AG04449 (cell line): ENCODE data around the gene ZNF668.

ENCODE experiments used
- CTCF ChIA-PET: fragments of 350-600 bp; formaldehyde crosslinking; extraction: SDS; loops from one replicate; lab custom pipeline; 2021; ENCODE audit warnings: antibody characterized with exemption; lab: Yijun Ruan, JAX
- POLR2A ChIA-PET: fragments of 400-600, 350-600 bp; formaldehyde crosslinking; extraction: SDS; loops from one replicate; lab custom pipeline; 2020; ENCODE audit warnings: antibody characterized with exemption, inconsistent platforms; lab: Yijun Ruan, JAX
- DNase-seq: peaks from one replicate; pipeline ENCODE4 v3.0.0-alpha.2; 2010; ENCODE audit warnings: low read depth, low spot score
- H3K4me3 ChIP-seq: 2 replicates; pipeline ENCODE4 v1.5.1; 2011; ENCODE audit warnings: low read depth, mild to moderate bottlenecking, control low read depth, low read length
- CTCF ChIP-seq: IDR thresholded peaks from one replicate; pipeline ENCODE4 v1.5.1; 2011; ENCODE audit warnings: mild to moderate bottlenecking, moderate library complexity, low read length, control low read depth, inconsistent platforms; ENCODE audit not compliant: insufficient read depth; ENCODE audit errors: missing control alignments

ZNF668 gene

GRCh38 chr16:31031276-31031675, 42.8 kb downstream of the ZNF668 start:
- CTCF ChIA-PET, result interaction anchor here (1.6 to 1.8 kb wide), 2 partner anchors 9 to 111 kb away, joined by 4 read pairs; no protein-coding TSS in a partner anchor
- H3K4me3 ChIP-seq, result no peak overlapping the region
- no peak for DNase-seq
- POLR2A ChIA-PET, result no interaction called here
- no peak for TF ChIP-seq CTCF

- no peak for DNase-seq
- TF ChIP-seq CTCF, result no peak
- CTCF ChIA-PET, result no interaction called here
- POLR2A ChIA-PET, result no interaction called here
- no peak overlapping the region for H3K4me3 ChIP-seq
Observed at GRCh38 chr16:31029272-31029671, 44.8 kb downstream of the ZNF668 start.

- no peak for TF ChIP-seq CTCF
- CTCF ChIA-PET, result interaction anchor here (1.2 to 1.3 kb wide), 2 partner anchors 9 to 40 kb away, joined by 3 to 4 read pairs; partner anchors contain the start of gene HSD3B7
- POLR2A ChIA-PET, result no interaction called here
- no peak overlapping the region for H3K4me3 ChIP-seq
- no peak for DNase-seq
Observed at GRCh38 chr16:31025339-31025738, 48.7 kb downstream of the ZNF668 start.

- CTCF ChIA-PET, result interaction anchor here (0.7 to 1.0 kb wide), 2 partner anchors 9 to 39 kb away, joined by 3 read pairs; partner anchors contain the start of gene HSD3B7
- TF ChIP-seq CTCF, result no peak
Observed at GRCh38 chr16:31023627-31024226, 50.3 kb downstream of the ZNF668 start.

GRCh38 chr16:31023252-31023602, 50.8 kb downstream of the ZNF668 start:
- ChIA-PET POLR2A (interaction anchor here (0.6 to 1.0 kb wide), 2 partner anchors 10 to 44 kb away, joined by 3 read pairs; partner anchors contain the start of gene STX4), CTCF (interaction anchor here (0.7 to 1.0 kb wide), 2 partner anchors 9 to 38 kb away, joined by 3 read pairs; partner anchors contain the start of gene HSD3B7)
- no peak for TF ChIP-seq CTCF
- H3K4me3 ChIP-seq, result no peak overlapping the region
- DNase-seq, result no peak

More at GRCh38 chr16:31023627-31024226, 50.3 kb downstream of the ZNF668 start:
- POLR2A ChIA-PET, result interaction anchor here (1.0 kb wide), 1 partner anchor 10 kb away, joined by 3 read pairs; the partner anchor contains the start of gene STX4
- DNase-seq, result no peak
- H3K4me3 ChIP-seq, result no peak overlapping the region

GRCh38 chr16:31022544-31023251, 51.3 kb downstream of the ZNF668 start:
- no peak for DNase-seq
- POLR2A ChIA-PET, result interaction anchor here (0.6 kb wide), 1 partner anchor 45 kb away, joined by 3 read pairs; no protein-coding TSS in a partner anchor

More at GRCh38 chr16:31022544-31023251, 51.3 kb downstream of the ZNF668 start:
- CTCF ChIA-PET, result interaction anchor here (0.7 to 1.1 kb wide), 3 partner anchors 9 to 39 kb away, joined by 3 to 4 read pairs (median 4); partner anchors contain the start of gene HSD3B7
- TF ChIP-seq CTCF, result no peak
- H3K4me3 ChIP-seq, result no peak overlapping the region
